DOHH2 (cell line): ENCODE results near the gene LEF1.

Experiments used
- EZH2phosphoT487 ChIP-seq: fragments of 200-600 bp; sonication (generic); IDR thresholded peaks from 2 replicates; pipeline ENCODE4 v1.6.1; 2017; ENCODE audit warnings: borderline replicate concordance, mild to moderate bottlenecking, antibody characterized with exemption, low read length, moderate library complexity, mixed read lengths
- TF ChIP-seq, protein P1 (sequence below): fragments of 200-600 bp; sonication (generic); IDR thresholded peaks from one replicate; pipeline ENCODE4 v1.5.1; 2014; ENCODE audit warnings: antibody characterized with exemption, mild to moderate bottlenecking, low read depth, low read length; ENCODE audit not compliant: poor library complexity, severe bottlenecking

- TF ChIP-seq, protein P1, sequence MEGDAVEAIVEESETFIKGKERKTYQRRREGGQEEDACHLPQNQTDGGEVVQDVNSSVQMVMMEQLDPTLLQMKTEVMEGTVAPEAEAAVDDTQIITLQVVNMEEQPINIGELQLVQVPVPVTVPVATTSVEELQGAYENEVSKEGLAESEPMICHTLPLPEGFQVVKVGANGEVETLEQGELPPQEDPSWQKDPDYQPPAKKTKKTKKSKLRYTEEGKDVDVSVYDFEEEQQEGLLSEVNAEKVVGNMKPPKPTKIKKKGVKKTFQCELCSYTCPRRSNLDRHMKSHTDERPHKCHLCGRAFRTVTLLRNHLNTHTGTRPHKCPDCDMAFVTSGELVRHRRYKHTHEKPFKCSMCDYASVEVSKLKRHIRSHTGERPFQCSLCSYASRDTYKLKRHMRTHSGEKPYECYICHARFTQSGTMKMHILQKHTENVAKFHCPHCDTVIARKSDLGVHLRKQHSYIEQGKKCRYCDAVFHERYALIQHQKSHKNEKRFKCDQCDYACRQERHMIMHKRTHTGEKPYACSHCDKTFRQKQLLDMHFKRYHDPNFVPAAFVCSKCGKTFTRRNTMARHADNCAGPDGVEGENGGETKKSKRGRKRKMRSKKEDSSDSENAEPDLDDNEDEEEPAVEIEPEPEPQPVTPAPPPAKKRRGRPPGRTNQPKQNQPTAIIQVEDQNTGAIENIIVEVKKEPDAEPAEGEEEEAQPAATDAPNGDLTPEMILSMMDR = peak; percentile 26
- TF ChIP-seq EZH2phosphoT487 = no peak
Measured at GRCh38 chr4:108130955-108131354, 37.8 kb downstream of the LEF1 start.
